ENCODE results near the gene HCN3.

The HCN3 gene

DNA sequence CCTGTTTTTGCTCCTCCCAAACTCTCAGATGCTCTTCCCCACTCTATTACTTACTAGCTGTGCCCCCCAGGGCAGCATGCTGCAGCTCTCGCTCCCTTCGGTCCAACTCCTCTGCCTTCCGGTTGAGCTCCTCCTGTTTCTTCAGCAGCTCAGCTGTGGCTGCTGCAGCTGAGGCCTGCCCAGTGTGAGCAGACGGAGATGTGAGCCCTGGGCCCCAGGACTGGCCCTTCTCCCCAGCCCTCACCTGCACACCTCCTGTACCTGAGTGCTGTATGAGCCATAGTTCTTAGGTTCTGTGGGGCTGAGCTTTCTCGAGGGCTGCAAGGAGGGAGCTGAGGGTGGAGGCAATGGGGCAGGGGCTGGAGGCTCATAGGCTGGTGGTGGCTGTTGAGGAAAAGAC lies 17.0 kb upstream of the HCN3 start:
- peaks cover 46% of the 10 kb centered on the region for H3K4me1 Mint-ChIP-seq
- H3K27me3 Mint-ChIP-seq (ENCODE audit: low read depth, poor library complexity) = peaks cover 2% of the 10 kb centered on the region
- peak overlapping the region; percentile 91 for H3K27ac Mint-ChIP-seq
- no peak for DNase-seq
- TF ChIP-seq, protein P1, sequence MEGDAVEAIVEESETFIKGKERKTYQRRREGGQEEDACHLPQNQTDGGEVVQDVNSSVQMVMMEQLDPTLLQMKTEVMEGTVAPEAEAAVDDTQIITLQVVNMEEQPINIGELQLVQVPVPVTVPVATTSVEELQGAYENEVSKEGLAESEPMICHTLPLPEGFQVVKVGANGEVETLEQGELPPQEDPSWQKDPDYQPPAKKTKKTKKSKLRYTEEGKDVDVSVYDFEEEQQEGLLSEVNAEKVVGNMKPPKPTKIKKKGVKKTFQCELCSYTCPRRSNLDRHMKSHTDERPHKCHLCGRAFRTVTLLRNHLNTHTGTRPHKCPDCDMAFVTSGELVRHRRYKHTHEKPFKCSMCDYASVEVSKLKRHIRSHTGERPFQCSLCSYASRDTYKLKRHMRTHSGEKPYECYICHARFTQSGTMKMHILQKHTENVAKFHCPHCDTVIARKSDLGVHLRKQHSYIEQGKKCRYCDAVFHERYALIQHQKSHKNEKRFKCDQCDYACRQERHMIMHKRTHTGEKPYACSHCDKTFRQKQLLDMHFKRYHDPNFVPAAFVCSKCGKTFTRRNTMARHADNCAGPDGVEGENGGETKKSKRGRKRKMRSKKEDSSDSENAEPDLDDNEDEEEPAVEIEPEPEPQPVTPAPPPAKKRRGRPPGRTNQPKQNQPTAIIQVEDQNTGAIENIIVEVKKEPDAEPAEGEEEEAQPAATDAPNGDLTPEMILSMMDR (IDR thresholded peaks at IDR 0.05) = no peak
- H3K4me3 Mint-ChIP-seq = peak overlapping the region; percentile 97
- no peaks in the 10 kb centered on the region for H3K9me3 Mint-ChIP-seq
- peaks cover 51% of the 10 kb centered on the region for H3K36me3 Mint-ChIP-seq (ENCODE audit: low read depth)

DNA sequence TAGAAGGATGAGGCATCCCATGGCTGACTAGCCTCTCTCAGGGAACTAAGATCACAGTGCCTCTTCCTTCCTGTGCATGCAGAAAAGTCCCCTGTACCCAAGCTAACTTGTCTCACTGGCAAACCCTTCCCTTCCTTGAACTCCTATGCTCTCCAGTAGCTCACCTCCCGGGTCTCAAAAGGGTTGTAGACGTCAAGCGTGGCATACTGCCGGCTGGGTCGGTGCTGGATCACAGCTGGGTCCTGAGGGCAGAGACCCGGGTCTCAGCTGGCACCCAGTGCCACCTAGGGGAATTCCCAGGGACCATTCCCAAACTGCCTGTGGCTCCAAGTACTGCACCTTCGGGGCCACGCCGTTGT lies 15.8 kb upstream of the HCN3 start:
- Mint-ChIP-seq H3K4me1 (peaks cover 35% of the 10 kb centered on the region), H3K27ac (peak overlapping the region; percentile 98), H3K4me3 (peak overlapping the region; percentile 97), H3K27me3 (ENCODE audit: low read depth, poor library complexity) (peaks cover 2% of the 10 kb centered on the region), H3K36me3 (ENCODE audit: low read depth) (peaks cover 60% of the 10 kb centered on the region), H3K9me3 (no peaks in the 10 kb centered on the region)
- TF ChIP-seq, protein P1 (IDR thresholded peaks at IDR 0.05) = no peak
- DNase-seq = no peak

GRCh38 chr1:155261852-155262673 lies 15.2 kb upstream of the HCN3 start, which contains the start of gene SCAMP3:
TSS of gene SCAMP3 (minus strand) at chr1:155262360. CDS start at chr1:155262151, 209 bp downstream.
- Mint-ChIP-seq H3K9me3 (no peaks in the 10 kb centered on the region), H3K27ac (peak within 1 kb of the TSS; percentile 98), H3K36me3 (ENCODE audit: low read depth) (peaks cover 64% of the 10 kb centered on the region)

GRCh38 chr1:155263067-155263466 lies 14.2 kb upstream of the HCN3 start:
- no peaks in the 10 kb centered on the region for H3K9me3 Mint-ChIP-seq
- TF ChIP-seq, protein P1 (IDR thresholded peaks at IDR 0.05) = no peak

More at GRCh38 chr1:155261852-155262673, 15.2 kb upstream of the HCN3 start, which contains the start of gene SCAMP3:
- TF ChIP-seq, protein P1 (IDR thresholded peaks at IDR 0.05) = no peak
- Mint-ChIP-seq H3K27me3 (ENCODE audit: low read depth, poor library complexity) (peaks cover 2% of the 10 kb centered on the region), H3K4me3 (peak within 1 kb of the TSS; percentile 97), H3K4me1 (peaks cover 29% of the 10 kb centered on the region)
- peak; percentile 86 for DNase-seq

DNA sequence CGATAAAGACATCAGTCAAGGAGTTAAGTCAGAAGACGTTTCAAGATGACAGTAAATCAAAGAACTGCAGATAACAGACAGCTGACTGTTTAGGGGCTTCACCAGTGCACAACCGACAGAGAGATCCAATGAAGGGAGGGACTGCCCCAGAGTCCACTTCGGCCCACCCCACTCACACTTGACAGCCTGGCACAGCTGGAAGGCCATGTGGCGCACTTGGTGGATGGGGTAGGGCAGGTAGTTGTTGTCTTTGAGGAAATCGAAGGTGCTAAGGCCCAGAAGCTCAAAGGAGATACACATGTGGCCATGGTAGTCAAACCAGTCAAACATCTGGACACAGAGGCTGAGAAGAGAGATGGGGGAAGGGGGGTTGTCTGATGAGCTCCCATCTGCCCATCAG lies 10.7 kb upstream of the HCN3 start:
- no peak overlapping the region for H3K27ac Mint-ChIP-seq
- TF ChIP-seq, protein P1 (IDR thresholded peaks at IDR 0.05) = no peak
- no peaks in the 10 kb centered on the region for H3K27me3 Mint-ChIP-seq (ENCODE audit: low read depth, poor library complexity)

More at GRCh38 chr1:155263067-155263466, 14.2 kb upstream of the HCN3 start:
- Mint-ChIP-seq H3K4me1 (peaks cover 29% of the 10 kb centered on the region), H3K4me3 (peak overlapping the region; percentile 2), H3K27me3 (ENCODE audit: low read depth, poor library complexity) (peaks cover 2% of the 10 kb centered on the region), H3K27ac (no peak overlapping the region), H3K36me3 (ENCODE audit: low read depth) (peaks cover 67% of the 10 kb centered on the region)
- no peak for DNase-seq

More for the DNA sequence above, 10.7 kb upstream of the HCN3 start:
- DNase-seq = no peak
- peaks cover 23% of the 10 kb centered on the region for H3K4me1 Mint-ChIP-seq
- H3K9me3 Mint-ChIP-seq = no peaks in the 10 kb centered on the region
- H3K4me3 Mint-ChIP-seq = no peak overlapping the region
- H3K36me3 Mint-ChIP-seq (ENCODE audit: low read depth) = peaks cover 87% of the 10 kb centered on the region

Data from nephron progenitor cell (in vitro differentiated cells).